ENCODE data around the gene TTLL9. TPM values are rescaled to one million over a fixed set of nuclear protein-coding genes. Genes with fewer than 3 reads are reported as not detected.

TTLL9 gene
- polyA plus RNA-seq, 1 of the 3 experiments (the other 2 are of a cell fraction), result 0.23 TPM

- peaks cover 34 to 47% of the 10 kb centered on the region in 2 experiments for H3K4me1 ChIP-seq (ENCODE audit: control insufficient read depth in 1 of 2, insufficient read depth in 2 of 2, low read depth in 1 of 2, low read length in 1 of 2)
- peak overlapping the region; percentile 18; the same call in 1 of the 2 replicates for H3K9ac ChIP-seq
- peak overlapping the region; percentile 30 for H3K4me2 ChIP-seq
- H3K36me3 ChIP-seq (replicated peaks in 1 of 2; ENCODE audit: control insufficient read depth in 1 of 2, insufficient read depth in 2 of 2, low read length in 1 of 2), result no peaks in the 10 kb centered on the region
- DNase-seq, result no peak
- H3F3A ChIP-seq (replicated peaks; ENCODE audit: insufficient read depth), result peaks cover 33% of the 10 kb centered on the region
- no peaks in the 10 kb centered on the region for H3K9me2 ChIP-seq
- no peak for TF ChIP-seq PBX3 (IDR thresholded peaks at IDR 0.05)
- TF ChIP-seq CHD2 (IDR thresholded peaks at IDR 0.05; ENCODE audit: low read length, partially characterized antibody), result no peak
- TF ChIP-seq TEAD4 (IDR thresholded peaks at IDR 0.05; ENCODE audit: borderline replicate concordance, insufficient read depth), result no peak
- TF ChIP-seq JUND (IDR thresholded peaks at IDR 0.05), result no peak
- no peak for TF ChIP-seq IRF3 (IDR thresholded peaks at IDR 0.05; ENCODE audit: low read depth, low read length)
- no peak for TF ChIP-seq TAF1 (IDR thresholded peaks at IDR 0.05; ENCODE audit: borderline replicate concordance, low read depth, low read length)
- no peak for TF ChIP-seq FOXJ3 (CRISPR knock-in tag; IDR thresholded peaks at IDR 0.05)
- no peak for TF ChIP-seq SIN3A (IDR thresholded peaks at IDR 0.05; ENCODE audit: borderline replicate concordance, low read depth, low read length)
- TF ChIP-seq ZBTB33 (IDR thresholded peaks at IDR 0.05; ENCODE audit: borderline replicate concordance, low read depth), result no peak
- no peak for TF ChIP-seq MXI1 (IDR thresholded peaks at IDR 0.05; ENCODE audit: low read depth, low read length)
- no peak for TF ChIP-seq GATA2 (CRISPR knock-in tag; IDR thresholded peaks at IDR 0.05)
- no peak for TF ChIP-seq MEF2A (IDR thresholded peaks at IDR 0.05; ENCODE audit: borderline replicate concordance, low read depth)
- TF ChIP-seq RXRA (IDR thresholded peaks at IDR 0.05; ENCODE audit: borderline replicate concordance, low read depth), result no peak
- no peak for TF ChIP-seq YY1 (IDR thresholded peaks at IDR 0.05; ENCODE audit: low read depth)
- H3K27ac ChIP-seq (ENCODE audit: low read depth in 2 of 2, low read length in 1 of 2), result peak overlapping the region; percentile 62 to 88; a peak in 3 of 4 replicates
- no peaks in the 10 kb centered on the region for H3K27me3 ChIP-seq (ENCODE audit: insufficient read depth)
- WGBS (ENCODE audit: low lambda C conversion rate), result 84% methylated on average over 5 of the region's 9 CpGs
- no peak overlapping the region for H3K4me3 ChIP-seq (ENCODE audit: low read depth in 2 of 2, low read length in 1 of 2)
- no peaks in the 10 kb centered on the region for H3K79me2 ChIP-seq (ENCODE audit: insufficient read depth)
- POLR2A ChIA-PET, result no interaction called here
- CTCF ChIA-PET, result interaction anchor here (2.2 to 15.5 kb wide), 6 partner anchors 11 to 197 kb away, joined by 7 to 174 read pairs (median 48); partner anchors contain the start of gene FOXS1
- H3K9me3 ChIP-seq, result no peaks in the 10 kb centered on the region
- no peak overlapping the region for H2AFZ ChIP-seq (ENCODE audit: low read depth)
- H4K20me1 ChIP-seq (ENCODE audit: insufficient read depth), result no peaks in the 10 kb centered on the region
Measured at GRCh38 chr20:31835554-31835953, 34.9 kb upstream of the TTLL9 start.

Measured in SK-N-SH (cell line).